Kasumi-1 (cell line): ENCODE measurements around the gene NDUFB5.
"Not testable (repeated sequence)": the region's sequence is repeated elsewhere in the genome, so short reads cannot be mapped to it uniquely, and the experiment has no call there.

Experiments
- DNase-seq, 2 experiments: peaks; one replicate each; lab custom pipeline; 2025; lab: John Stamatoyannopoulos, UW

NDUFB5 gene

DNA sequence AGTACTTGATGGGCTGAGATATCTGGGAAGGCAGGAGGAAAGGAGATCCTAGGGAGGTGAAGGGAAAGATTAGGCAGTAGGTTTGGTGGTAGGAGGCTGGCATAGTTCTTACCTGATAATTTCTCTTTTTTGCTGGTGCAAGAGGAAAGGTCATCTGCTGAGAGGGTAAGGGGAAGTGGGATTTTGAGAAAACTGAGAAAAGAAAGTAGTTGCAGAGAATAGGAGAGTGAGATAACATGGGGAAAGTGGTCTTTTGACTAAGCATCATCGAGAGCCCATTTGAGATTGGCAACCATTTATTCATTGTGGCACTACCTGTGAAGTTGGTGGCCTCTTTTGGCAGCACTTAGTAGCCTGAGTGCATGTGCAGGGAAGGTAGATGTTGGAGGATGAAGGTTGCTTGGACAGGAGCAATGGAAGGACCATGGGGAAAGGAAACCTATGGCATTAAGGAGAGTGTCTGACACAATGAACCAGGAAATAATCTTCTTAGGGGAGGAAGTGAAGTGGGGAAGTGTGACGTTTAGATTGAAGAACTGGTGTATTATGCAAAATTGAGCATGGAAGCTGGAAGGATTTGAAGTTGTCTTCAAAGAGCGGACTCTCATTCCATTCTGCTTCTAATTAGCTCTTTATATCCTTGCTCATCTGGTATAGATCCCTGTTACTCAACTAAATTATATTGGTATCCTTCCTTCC lies 26.3 kb downstream of the NDUFB5 start:
- no peak for DNase-seq

DNA sequence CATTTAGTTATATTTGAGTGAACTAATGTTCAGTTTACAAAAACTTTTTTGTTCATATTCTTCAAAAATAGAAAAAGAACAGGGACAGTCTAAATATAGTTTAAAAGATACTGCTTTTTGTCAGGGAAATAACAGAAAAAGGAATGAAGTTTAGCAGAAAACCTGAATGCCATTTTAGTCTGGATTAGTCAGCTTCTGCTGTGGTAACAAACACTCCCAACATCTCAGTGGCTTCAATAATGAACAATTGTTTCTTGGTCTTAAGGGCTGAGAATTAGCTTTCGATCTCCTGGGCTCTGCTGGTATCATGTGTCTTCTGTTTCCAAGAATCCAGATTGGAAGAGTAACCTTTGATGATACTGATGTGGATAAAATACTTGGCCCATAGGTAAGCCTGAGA lies 35.9 kb downstream of the NDUFB5 start:
- DNase-seq: no peak

- DNase-seq: no peak
Measured at GRCh38 chr3:179642871-179643270, 38.3 kb downstream of the NDUFB5 start.

DNA sequence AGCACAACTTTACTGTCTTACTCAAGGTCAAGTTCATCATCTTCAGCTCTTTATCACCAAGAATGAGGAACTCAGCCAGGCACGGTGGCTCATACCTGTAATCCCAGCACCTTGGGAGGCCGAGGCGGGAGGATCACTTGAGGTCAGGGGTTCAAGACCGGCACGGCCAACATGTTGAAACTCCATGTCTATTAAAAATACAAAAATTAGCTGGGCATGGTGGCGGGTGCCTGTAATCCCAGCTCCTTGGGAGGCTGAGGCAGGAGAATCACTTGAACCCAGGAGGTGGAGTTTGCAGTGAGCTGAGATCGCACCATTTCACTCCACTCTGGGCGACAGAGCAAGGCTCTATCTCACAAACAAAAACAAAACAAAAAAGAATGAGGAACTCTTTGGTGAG lies 39.2 kb downstream of the NDUFB5 start:
- DNase-seq: not testable (repeated sequence)

DNA sequence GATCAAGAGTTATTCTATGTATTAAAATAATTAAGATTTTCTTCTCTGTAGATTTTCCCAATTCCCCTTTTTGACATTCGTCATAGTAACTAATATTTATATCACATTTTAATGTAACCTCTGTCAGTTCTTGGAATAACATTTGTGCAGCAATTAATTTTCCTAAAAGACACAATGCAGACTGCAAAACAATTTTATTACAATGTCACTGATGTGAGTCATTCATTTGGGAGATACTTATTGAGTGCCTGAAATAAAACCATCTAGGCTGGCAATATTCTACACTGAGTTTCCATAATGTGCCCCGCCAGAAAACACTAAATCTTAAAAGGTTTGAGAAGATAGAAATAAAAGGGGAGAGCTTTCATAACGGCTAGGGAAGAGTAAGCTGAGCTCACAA lies 41.6 kb downstream of the NDUFB5 start:
- no peak for DNase-seq

DNA sequence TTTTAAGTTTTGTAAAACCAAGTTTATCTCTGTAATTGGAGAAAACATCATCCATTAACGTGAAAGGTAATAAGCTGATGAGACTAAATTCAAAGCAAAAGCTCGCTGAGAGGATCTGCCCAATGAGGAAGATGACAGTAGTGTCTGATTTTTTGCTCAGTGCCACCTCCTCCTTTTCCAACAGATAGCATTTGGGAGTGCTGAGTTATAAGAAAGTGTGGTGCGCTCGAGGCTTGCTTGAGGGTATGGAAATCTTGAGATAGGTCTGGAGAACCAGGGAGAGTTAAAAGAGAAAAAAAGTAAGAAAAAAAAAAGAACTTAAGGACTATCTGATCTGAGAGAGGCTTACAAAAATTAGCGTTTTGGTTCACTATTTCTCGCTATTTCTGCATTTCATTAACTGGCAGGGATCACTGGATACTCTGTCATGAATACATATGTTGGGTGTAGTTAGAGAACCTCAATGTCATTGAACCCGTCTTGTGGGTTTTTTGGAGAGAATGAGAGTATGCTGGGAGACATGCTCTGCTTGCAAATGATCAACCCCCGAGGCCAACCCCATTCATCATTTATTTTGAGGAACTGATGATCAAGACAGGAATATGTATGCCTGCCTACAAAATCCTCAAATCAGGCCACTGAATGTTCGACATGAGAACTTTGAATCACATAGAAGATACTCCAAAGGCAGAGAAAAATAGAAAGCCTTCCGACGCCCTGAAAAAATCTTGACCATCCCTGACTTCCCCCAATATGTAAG lies 47.3 kb downstream of the NDUFB5 start:
- no peak for DNase-seq

DNA sequence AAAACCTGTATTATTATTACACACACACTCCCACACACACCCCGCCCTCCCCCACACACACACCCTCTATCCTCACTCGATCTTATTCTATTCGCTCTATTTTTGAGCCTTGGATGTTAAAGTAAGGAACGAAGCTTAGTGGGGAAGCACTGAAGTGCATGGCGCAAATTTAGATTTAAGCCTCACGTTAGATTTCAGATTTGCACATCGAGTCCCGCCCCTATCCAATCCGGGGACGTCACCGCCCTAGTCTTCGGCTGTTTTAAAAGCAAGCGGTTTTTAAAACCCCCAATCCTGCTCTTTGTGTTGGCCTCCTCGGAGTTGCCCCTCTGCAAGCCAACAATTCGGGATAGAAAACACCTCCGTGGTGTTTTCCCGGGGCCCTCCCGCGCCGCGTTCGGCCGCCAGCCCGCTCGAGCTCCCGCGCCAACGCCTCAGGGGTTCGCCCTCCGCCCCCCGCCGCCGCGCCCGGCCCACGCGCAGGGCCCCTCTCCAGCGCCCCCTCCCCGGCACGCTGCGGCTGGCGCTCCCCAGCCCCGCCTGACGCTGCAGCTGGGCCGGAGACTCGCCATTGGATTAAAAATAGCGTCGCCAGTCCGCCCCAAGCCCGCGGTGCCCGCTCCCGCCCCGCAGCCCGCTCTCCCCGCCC lies 48.0 kb downstream of the NDUFB5 start, which contains the start of gene USP13:
TSS of gene USP13 (plus strand) at position 594 of the 649 bp plus-strand sequence. CDS start 186 bp downstream, outside the sequence.
- DNase-seq: peak; percentile 76 to 77

DNA sequence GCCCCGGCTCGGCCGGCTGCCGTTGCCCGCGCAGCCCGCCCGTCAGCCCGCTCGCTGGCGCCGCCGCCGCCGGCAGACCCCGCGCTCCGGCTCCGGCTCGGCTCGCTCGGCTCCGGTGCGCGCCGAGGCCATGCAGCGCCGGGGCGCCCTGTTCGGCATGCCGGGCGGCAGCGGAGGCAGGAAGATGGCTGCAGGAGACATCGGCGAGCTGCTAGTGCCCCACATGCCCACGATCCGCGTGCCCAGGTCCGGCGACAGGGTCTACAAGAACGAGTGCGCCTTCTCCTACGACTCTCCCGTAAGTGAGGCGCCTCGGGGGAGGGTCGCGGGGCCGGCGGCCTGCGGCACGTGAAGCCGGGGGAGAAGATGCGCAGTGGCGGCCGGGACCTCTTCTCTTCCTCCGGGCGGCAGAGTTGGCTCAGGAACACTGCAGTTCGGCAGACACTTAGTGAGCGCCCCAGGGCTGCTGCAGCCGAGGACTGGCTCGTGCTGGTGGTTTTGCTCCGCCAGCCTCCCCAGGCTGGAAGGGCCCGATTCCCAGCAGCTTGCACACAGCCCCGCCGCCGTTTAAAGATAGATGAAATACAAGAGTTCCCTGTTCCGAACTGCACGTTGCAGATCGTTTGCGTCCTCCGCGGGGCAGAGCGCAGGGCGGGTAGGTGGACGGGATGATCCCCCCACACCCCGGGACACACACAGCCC lies 48.7 kb downstream of the NDUFB5 start:
- DNase-seq: peak; percentile 61 to 66

DNA sequence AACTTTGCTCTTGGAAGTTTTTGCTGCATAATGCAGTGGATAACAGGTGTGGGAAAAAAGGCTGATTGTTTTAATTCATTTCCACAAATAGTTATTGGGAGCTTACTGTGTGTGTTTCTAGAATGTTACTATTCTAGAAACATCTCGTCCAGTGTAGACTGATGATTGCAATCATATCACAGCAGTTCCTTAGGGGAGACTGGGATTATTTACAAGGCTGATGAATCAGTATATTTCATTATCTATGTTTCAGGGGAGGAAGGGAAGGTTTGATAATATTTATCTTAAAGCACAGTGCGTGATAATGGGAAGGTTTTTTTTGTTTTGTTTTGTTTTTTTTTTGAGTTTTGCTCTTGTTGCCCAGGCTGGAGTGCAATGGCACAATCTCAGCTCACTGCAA lies 50.6 kb downstream of the NDUFB5 start:
- no peak for DNase-seq

- no peak for DNase-seq
Measured at GRCh38 chr3:179658606-179659005, 54.0 kb downstream of the NDUFB5 start.

- DNase-seq: no peak
Measured at GRCh38 chr3:179660872-179661271, 56.3 kb downstream of the NDUFB5 start.

GRCh38 chr3:179661777-179662176 lies 57.2 kb downstream of the NDUFB5 start:
- DNase-seq: no peak

DNA sequence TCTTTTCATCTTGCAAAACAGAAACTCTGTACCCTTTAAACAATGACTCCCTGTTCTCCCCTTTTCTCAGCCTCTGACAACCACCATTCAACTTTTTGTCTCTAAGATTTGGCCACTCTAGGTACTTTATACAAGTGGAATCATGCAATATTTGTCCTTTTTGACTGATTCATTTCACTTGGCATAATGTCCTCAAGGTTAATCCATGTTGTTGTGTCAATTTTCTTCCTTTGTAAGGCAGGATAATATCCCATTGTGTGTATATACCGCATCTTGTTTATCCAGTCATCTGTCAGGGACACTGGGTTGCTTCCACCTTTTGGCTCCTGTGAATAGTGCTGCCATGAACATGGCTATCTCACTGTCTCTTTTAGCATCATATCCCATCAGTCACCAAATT lies 58.5 kb downstream of the NDUFB5 start:
- no peak for DNase-seq

GRCh38 chr3:179666030-179666429 lies 61.4 kb downstream of the NDUFB5 start:
- no peak for DNase-seq

- no peak for DNase-seq
Measured at GRCh38 chr3:179666436-179667035, 61.9 kb downstream of the NDUFB5 start.

DNA sequence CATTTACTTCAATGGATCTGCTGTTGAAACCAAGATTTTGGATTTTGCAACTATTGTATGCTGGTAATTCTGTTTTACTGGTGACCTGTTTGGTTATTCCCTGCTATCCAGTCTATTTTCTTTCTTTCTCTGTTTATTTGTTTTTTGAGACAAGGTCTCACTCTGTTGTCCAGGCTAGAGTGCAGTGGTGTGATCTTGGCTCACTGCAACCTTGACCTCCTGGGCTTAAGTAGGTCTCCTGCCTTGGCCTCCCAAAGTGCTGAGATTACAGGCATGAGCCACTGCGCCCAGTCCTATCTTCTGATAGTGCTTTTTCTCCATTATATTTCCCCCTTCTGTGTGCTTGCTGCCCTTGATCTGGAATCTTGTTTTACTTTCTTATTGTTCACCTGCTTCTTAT lies 63.8 kb downstream of the NDUFB5 start:
- DNase-seq: no peak

DNA sequence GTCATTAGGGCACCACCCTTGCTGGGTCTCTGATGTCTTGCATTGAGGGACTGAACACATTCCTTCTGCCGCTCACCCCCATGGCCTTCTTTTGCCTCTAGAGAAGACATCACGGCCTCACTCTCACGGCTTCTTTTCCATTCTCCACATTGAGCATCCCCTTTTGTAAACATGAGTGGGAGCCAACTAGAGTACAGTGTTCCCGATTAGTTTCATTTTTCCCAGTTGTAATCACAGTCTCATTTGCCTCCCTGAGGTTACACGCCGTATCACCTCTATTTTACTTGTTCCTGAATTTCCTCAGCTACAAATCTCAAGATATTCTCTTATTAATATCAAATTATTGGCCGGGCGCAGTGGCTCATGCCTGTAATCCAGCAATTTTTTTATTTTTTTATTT lies 65.7 kb downstream of the NDUFB5 start:
- no peak for DNase-seq

DNA sequence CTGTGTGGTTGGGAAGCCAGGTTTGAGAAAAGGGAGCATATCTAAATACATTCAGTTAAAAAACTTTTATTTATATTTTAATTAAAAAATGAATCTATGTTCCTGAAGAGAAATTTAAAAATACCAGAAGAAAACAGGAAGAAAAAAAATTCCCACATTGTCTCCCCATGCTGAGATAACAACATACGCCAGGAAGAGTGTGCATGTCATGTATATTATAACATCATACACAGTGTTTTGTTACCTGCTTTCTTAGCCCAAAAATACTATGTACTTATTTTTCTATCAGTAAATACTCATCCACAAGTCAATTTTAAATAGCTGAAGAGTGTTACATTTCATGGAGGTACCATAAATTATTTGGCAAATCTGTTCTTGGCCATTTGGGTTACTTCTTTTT lies 66.7 kb downstream of the NDUFB5 start:
- no peak for DNase-seq

DNA sequence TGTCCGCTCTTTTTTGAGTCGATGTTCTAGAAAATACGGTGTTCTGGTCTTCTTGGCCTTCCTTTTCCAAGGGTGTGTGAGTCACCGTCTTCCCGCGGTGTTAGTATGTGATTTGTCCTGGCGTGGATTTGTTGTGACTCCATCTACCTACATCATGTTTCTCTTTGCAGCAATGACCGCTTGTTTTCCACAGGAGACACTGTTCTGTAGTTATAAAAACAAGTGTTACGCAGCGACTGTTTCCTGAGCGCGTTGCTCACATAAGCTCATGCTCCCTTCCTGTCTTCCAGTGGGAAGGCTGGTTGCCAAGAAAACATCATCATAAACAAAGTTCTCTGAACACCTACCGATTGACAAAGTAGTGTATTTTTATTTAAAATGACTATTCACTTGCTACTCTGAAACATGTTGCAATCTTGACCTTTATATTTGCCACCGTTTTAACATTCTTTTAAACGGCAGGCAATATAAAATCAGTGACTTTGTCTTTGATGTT lies 67.2 kb downstream of the NDUFB5 start:
- no peak for DNase-seq

- no peak for DNase-seq
Measured at GRCh38 chr3:179672918-179673317, 68.3 kb downstream of the NDUFB5 start.

GRCh38 chr3:179673523-179673922 lies 68.9 kb downstream of the NDUFB5 start:
- no peak for DNase-seq

GRCh38 chr3:179676081-179676480 lies 71.5 kb downstream of the NDUFB5 start:
- DNase-seq: no peak
